HG03558 (cell line): ENCODE measurements around the gene LRIG3.
"Not testable (repeated sequence)": the region's sequence is repeated elsewhere in the genome, so short reads cannot be mapped to it uniquely, and the experiment has no call there.

Experiments used
- ATAC-seq: cut with Tn5 transposase; IDR thresholded peaks from one replicate; pipeline ENCODE4 v1.9.1; 2021; ENCODE audit warnings: moderate number of reproducible peaks; ENCODE audit not compliant: unreplicated experiment; ENCODE audit errors: extremely low read depth

The LRIG3 gene

DNA sequence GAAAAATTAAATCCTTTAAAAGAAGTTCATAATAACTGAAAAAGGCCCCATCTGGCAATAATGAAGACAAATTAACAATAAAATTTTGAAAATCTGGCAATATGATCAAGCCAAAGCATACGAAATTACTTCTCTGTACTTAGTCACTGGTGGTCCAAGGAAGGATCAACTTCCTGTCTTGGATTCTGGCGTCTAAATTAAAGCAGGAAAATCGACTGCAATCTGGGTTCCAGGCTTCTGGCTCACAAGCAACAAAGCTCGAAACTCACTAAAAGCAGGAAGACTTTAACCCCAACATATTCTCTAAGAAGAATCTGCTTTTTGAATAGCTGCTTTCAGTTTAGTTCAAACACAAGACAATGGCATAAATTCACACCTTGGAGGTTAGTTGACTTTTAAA lies 49.7 kb downstream of the LRIG3 start:
- no peak for ATAC-seq

DNA sequence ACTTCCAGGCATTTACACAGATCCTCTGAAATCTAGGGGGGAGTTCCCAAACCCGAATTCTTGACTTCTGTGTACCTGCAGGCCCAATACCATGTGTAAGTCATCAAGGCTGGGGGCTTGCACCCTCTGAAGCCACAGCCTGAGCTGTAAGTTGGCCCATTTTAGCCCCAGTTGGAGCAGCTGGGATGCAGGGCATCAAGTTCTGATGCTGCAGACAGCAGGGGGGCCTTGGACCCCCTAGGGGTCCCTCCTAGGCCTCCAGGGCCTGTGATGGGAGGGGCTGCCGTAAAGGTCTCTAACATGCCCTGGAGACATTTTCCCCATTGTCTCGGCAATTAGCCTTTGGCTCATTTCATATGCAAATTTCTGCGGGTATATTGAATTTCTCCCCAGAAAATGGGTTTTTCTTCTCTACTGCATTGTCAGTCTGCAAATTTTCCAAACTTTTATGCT lies 59.5 kb downstream of the LRIG3 start:
- ATAC-seq = no peak

DNA sequence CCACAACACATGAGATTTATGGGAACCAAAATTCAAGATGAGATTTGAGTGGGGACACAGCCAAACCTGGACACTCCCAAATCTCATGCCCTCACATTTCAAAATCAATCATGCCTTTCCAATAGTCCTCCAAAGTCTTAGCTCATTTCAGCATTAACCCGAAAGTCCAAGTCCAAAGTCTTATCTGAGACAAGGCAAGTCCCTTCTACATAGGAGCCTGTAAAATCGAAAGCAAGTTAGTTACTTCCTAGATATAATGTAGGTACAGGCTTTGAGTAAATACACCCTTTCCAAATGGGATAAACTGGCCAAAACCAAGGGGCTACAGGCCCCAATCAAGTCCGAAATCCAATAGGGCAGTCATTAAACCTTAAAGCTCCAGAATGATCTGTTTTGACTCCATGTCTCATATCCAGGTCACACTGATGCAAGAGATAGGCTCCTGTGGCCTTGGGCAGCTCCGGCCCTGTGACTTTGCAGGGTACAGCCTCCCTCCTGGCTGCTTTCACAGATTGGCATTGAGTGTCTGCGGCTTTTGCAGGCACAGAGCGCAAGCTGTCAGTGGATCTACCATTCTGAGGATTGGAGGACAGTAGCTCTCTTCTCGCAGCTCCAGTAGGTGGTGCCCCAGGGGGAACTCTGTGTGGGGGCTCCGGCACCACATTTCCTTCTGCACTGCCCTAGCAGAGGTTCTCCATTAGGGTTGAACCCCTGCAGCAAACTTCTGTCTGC lies 60.1 kb downstream of the LRIG3 start:
- ATAC-seq = no peak

GRCh38 chr12:58858030-58858429 lies 62.3 kb downstream of the LRIG3 start:
- no peak for ATAC-seq

DNA sequence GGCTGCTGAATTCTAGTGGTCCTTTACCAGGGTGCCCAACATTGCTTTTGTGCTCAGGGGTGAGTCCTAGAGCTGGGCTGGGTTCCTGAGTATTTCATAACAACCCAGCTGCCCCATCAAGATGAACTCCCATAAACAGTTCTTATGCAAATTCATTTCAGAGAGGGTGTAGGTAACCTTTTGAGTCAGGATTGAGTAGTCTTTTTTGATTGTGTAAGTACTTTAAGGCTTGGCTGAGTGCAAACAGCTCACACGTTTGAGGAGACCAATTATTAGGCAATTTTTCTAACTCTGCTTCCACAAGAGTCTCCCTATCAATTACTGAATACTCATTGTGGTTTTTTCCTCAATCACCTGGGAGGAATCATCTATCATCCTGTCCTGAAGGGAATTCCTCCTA lies 63.1 kb downstream of the LRIG3 start:
- ATAC-seq = not testable (repeated sequence)

GRCh38 chr12:58855630-58856029 lies 64.7 kb downstream of the LRIG3 start:
- ATAC-seq = not testable (repeated sequence)

GRCh38 chr12:58850826-58851225 lies 69.5 kb downstream of the LRIG3 start:
- ATAC-seq = no peak

- no peak for ATAC-seq
These were observed 72.3 kb downstream of the LRIG3 start for GRCh38 chr12:58847901-58848600.

GRCh38 chr12:58844161-58844560 lies 76.1 kb downstream of the LRIG3 start:
- ATAC-seq = no peak

DNA sequence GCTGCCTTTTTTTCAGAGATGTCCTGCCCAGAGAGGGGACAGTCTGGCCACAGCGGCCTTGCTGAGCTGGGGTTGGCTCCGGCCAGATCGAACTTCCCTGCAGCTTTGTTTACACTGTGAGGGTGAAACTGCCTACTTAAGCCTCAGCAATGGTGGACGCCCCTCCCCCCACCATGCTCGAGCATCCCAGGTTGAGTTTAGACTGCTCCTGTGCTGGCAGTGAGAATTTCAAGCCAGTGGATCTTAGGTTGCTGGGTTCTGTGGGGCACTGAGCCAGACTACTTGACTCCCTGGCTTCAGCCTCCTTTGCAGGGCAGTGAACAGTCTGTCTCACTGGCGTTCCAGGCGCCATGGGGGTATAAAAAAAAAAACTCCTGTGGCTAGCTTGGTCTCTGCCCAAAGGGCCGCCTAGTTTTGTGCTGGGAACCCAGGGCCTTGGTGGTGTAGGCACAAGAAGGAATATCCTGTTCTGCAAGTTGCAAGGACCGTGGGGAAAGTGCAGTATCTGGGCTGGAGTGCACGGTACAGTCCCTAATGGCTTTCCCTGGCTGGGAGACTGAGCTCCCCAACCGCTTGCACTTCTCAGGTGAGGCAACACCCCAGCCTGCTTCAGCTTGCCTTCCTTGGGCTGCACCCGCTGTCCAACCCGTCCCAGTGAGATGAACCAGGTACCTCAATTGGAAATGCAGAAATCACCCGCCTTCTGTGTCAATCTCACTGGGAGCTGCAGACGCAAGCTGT lies 79.1 kb downstream of the LRIG3 start:
- no peak for ATAC-seq

GRCh38 chr12:58833853-58834252 lies 86.5 kb downstream of the LRIG3 start:
- no peak for ATAC-seq

- no peak for ATAC-seq
These were observed 87.4 kb downstream of the LRIG3 start for GRCh38 chr12:58832920-58833319.
